K562 (cell line): ENCODE results near the gene EFCAB8. TPM values are rescaled to one million over a fixed set of nuclear protein-coding genes. Genes with fewer than 3 reads are reported as not detected.

Experiments used
- ATAC-seq: fragments of 200-7000 bp; cut with Tn5 transposase; 3 replicates; pipeline ENCODE4 v1.9.1; 2020; ENCODE audit warnings: moderate library complexity
- BruUV-seq: library from RNA; stranded (reverse); fragments of 400-500 nt; replicated peaks from 2 replicates; lab custom pipeline; 2021; lab: Mats Ljungman, UMichigan
- CTCF ChIA-PET: fragments of 300-600 bp; formaldehyde crosslinking; extraction: SDS; loops from one replicate; lab custom pipeline; 2021; ENCODE audit warnings: low intra/inter-chr PET ratio; lab: Yijun Ruan, JAX
- POLR2A ChIA-PET: fragments of 300-600, 350-650 bp; sonication (Branson Sonifier 250); formaldehyde crosslinking; extraction: SDS; loops from one replicate; lab custom pipeline; 2021; ENCODE audit warnings: antibody characterized with exemption, inconsistent platforms; lab: Yijun Ruan, JAX
- DNase-seq, 4 experiments: peaks; one replicate each; pipeline versions ENCODE4 v3.0.0 to v3.0.0-alpha.2; 2011 to 2018; ENCODE audit warnings: low spot score in 3 of 4, mixed read lengths in 3 of 4; ENCODE audit errors: extremely low read depth in 1 of 4
- FAIRE-seq: peaks from 2 replicates; lab custom pipeline; 2011; peaks lifted over from hg19 to GRCh38; lab: Jason Lieb, UNC
- H2AFZ ChIP-seq: 2 replicates; pipeline ENCODE4 v1.6.0; 2011; ENCODE audit warnings: low read depth, low read length, control low read depth, inconsistent platforms
- H3K27ac ChIP-seq: fragments of 200-600 bp; 3 replicates; pipeline ENCODE4 v1.8.0; 2011; ENCODE audit warnings: low read depth, mild to moderate bottlenecking, control low read depth, inconsistent platforms, low read length, moderate library complexity, mixed read lengths; ENCODE audit errors: extremely low read depth
- H3K27me3 ChIP-seq, 2 experiments: fragments of 300-600 bp in 1 of 2; 2 replicates in 1 of 2; 3 replicates in 1 of 2; pipeline versions ENCODE4 v1.6.0 to v1.8.0; 2011; ENCODE audit warnings: inconsistent platforms in 2 of 2, low read length in 2 of 2, mild to moderate bottlenecking in 1 of 2, mixed read lengths in 1 of 2, moderate library complexity in 1 of 2; ENCODE audit not compliant: control insufficient read depth in 2 of 2, insufficient read depth in 2 of 2
- H3K36me3 ChIP-seq: fragments of 300-600 bp; 3 replicates; pipeline ENCODE4 v1.8.0; 2011; ENCODE audit warnings: mild to moderate bottlenecking, low read length, inconsistent platforms; ENCODE audit not compliant: control insufficient read depth, insufficient read depth
- H3K4me1 ChIP-seq, 2 experiments: fragments of 200-600 bp in 1 of 2; replicated peaks in 1 of 2; 2 replicates in 1 of 2; 3 replicates in 1 of 2; pipeline versions ENCODE4 v1.5.1 to v1.8.0; 2011; ENCODE audit warnings: inconsistent platforms in 2 of 2, low read length in 2 of 2, mild to moderate bottlenecking in 1 of 2, mixed read lengths in 1 of 2, moderate library complexity in 1 of 2; ENCODE audit not compliant: control insufficient read depth in 2 of 2, insufficient read depth in 2 of 2
- H3K4me2 ChIP-seq: 2 replicates; pipeline ENCODE4 v1.6.1; 2011; ENCODE audit warnings: low read length, control low read depth, inconsistent platforms, mixed read lengths; ENCODE audit not compliant: insufficient read depth
- H3K4me3 ChIP-seq: fragments of 200-600 bp; sonication (generic), shearing (Covaris generic); 2 replicates; pipeline ENCODE4 v1.5.1; 2016; ENCODE audit warnings: control low read depth, inconsistent platforms
- H3K79me2 ChIP-seq: fragments of 200-600 bp; 3 replicates; pipeline ENCODE4 v1.8.0; 2011; ENCODE audit warnings: low read length, inconsistent platforms; ENCODE audit not compliant: control insufficient read depth, insufficient read depth
- H3K9ac ChIP-seq, 2 experiments: 2 replicates each; pipeline versions ENCODE4 v1.6.0 to v1.6.1; 2011; ENCODE audit warnings: low read depth in 2 of 2, low read length in 2 of 2, control low read depth in 1 of 2, inconsistent platforms in 1 of 2, mild to moderate bottlenecking in 1 of 2, mixed read lengths in 1 of 2; ENCODE audit not compliant: insufficient read depth in 1 of 2
- H3K9me1 ChIP-seq: one replicate; pipeline ENCODE4 v1.6.0; 2011; ENCODE audit warnings: inconsistent platforms, mild to moderate bottlenecking, low read length, moderate library complexity; ENCODE audit not compliant: control insufficient read depth, insufficient read depth
- H3K9me3 ChIP-seq: replicated peaks from 2 replicates; pipeline ENCODE4 v1.5.1; 2011; ENCODE audit warnings: low read depth, low read length, inconsistent platforms; ENCODE audit not compliant: control insufficient read depth, insufficient read depth
- H4K20me1 ChIP-seq: replicated peaks from 2 replicates; pipeline ENCODE4 v1.6.1; 2011; ENCODE audit warnings: low read length, inconsistent platforms, mixed read lengths; ENCODE audit not compliant: control insufficient read depth, insufficient read depth
- BRF2 ChIP-seq: IDR thresholded peaks from 3 replicates; pipeline ENCODE4 v1.6.1; 2011; ENCODE audit warnings: borderline replicate concordance, mild to moderate bottlenecking; ENCODE audit not compliant: insufficient read length, insufficient read depth
- CBX2 ChIP-seq: fragments of 200-600 bp; sonication (generic); IDR thresholded peaks from one replicate; pipeline ENCODE4 v1.6.1; 2012; ENCODE audit warnings: mild to moderate bottlenecking, low read length, inconsistent platforms; ENCODE audit not compliant: insufficient read depth, poor library complexity, severe bottlenecking
- FOSL1 ChIP-seq: fragments of 200-800 bp; sonication (Bioruptor generic); conservative IDR thresholded peaks from 2 replicates; pipeline ENCODE4 v1.6.1; 2016; ENCODE audit warnings: missing genetic modification characterization, missing compliant biosample characterization
- FUS ChIP-seq: fragments of 200-400 bp; formaldehyde crosslinking; optimal IDR thresholded peaks from 2 replicates; pipeline ENCODE3; 2017; ENCODE audit warnings: low read depth, low read length
- MTA2 ChIP-seq: fragments of 450-650 bp; IDR thresholded peaks from 2 replicates; pipeline ENCODE4 v1.6.1; 2016; ENCODE audit warnings: low read depth
- NUFIP1 ChIP-seq: fragments of 450-650 bp; IDR thresholded peaks from 2 replicates; pipeline ENCODE4 v1.6.1; 2018; ENCODE audit not compliant: partially characterized antibody
- ZKSCAN8 ChIP-seq: fragments of 200-800 bp; sonication (Bioruptor generic); IDR thresholded peaks from 2 replicates; pipeline ENCODE4 v1.6.1; 2016; ENCODE audit warnings: missing genetic modification characterization, missing compliant biosample characterization
- ZNF583 ChIP-seq: fragments of 250-450 bp; sonication (Bioruptor Pico); IDR thresholded peaks from 2 replicates; pipeline ENCODE4 v1.4.0; 2020
- ZNF584 ChIP-seq: fragments of 200-800 bp; sonication (Bioruptor generic); IDR thresholded peaks from 2 replicates; pipeline ENCODE4 v1.6.1; 2016; ENCODE audit warnings: low read depth, mild to moderate bottlenecking, missing genetic modification characterization, missing compliant biosample characterization
- WGBS: fragments of 100-300 bp; shearing (Covaris generic); methylation state at CpG from one replicate; pipeline ENCODE4 v1.1.6; 2016; ENCODE audit warnings: low coverage, mixed read lengths; ENCODE audit not compliant: insufficient coverage; ENCODE audit errors: missing lambda C conversion rate; 5-methylcytosine and 5-hydroxymethylcytosine counted together
- in situ Hi-C: fragments of 300-500 bp; cut with MboI; formaldehyde crosslinking; loops from 4 replicates; pipeline ENCODE4 v1.15.0; 2018; ENCODE audit warnings: inconsistent platforms, mixed read lengths
- intact Hi-C: fragments of 100-400 bp; cut with micrococcal nuclease; formaldehyde crosslinking; loops from 2 replicates; pipeline ENCODE4 v1.14.2; 2022
- polyA plus RNA-seq, 8 experiments: library from polyadenylated mRNA; depleted of rRNA in 4 of 8; stranded (reverse) in 5 of 8; unstranded in 3 of 8; fragments of >200 nt; fragmentation: Nextera tagmentation in 2 of 8; fragmentation: Illumina TruSeq in 1 of 8; extraction: Ambion mirVana in 2 of 8; extraction: Trizol in 1 of 8; gene quantifications; 2 replicates each; pipeline versions ENCODE4 v1.2.1 to v1.2.3, GENCODE V29; 2011 to 2014; ENCODE audit warnings: inconsistent platforms in 1 of 8, missing spikeins in 1 of 8
- total RNA-seq, 7 experiments: library from RNA; depleted of rRNA in 6 of 7; stranded (reverse); fragments of >200 nt in 6 of 7; fragmentation: Illumina TruSeq in 2 of 7; extraction: Trizol in 2 of 7; gene quantifications; 2 replicates each; pipeline versions ENCODE4 v1.2.1 to v1.2.3, GENCODE V29; 2011 to 2021; ENCODE audit warnings: low replicate concordance in 1 of 7

The EFCAB8 gene
- total and polyA plus RNA-seq, 9 of the 15 experiments (the other 6 are each of a cell fraction or from before 2014, with no cell fraction given) = 0.03 to 0.18 (median 0.11) TPM; not detected in 6

GRCh38 chr20:32896521-32897280 is 38.0 kb downstream of the EFCAB8 start:
- intact Hi-C loops (no loop called here), in situ Hi-C loops (no loop called here)
- Histone ChIP-seq H4K20me1 (peaks cover 8% of the 10 kb centered on the region), H3K4me3 (no peak overlapping the region), H3K9ac (peak overlapping the region in 1 of 2 experiments; percentile 64; a peak in 1 of 4 replicates), H3K27me3 (peaks cover 28 to 57% of the 10 kb centered on the region in 2 experiments), H3K27ac (no peak overlapping the region), H2AFZ (no peak overlapping the region), H3K79me2 (no peaks in the 10 kb centered on the region), H3K36me3 (no peaks in the 10 kb centered on the region), H3K4me1 (peaks cover 0 to 10% of the 10 kb centered on the region in 2 experiments; a peak in 2 of 5 replicates), H3K9me3 (no peaks in the 10 kb centered on the region), H3K9me1 (no peaks in the 10 kb centered on the region), H3K4me2 (no peak overlapping the region)
- POLR2A ChIA-PET = interaction anchor here (0.7 to 0.9 kb wide), 2 partner anchors 12 to 121 kb away, joined by 3 to 4 read pairs; no protein-coding TSS in a partner anchor
- CTCF ChIA-PET = no interaction called here
- no TSS peak for BruUV-seq
- no peak for FAIRE-seq
- DNase-seq = no peak
- no peak for ATAC-seq
- 5% methylated on average over 18 of the region's 18 CpGs for WGBS
- TF ChIP-seq NUFIP1 (no peak), CBX2 (no peak), FUS (no peak), ZNF584 (no peak), MTA2 (no peak), ZNF583 (no peak), BRF2 (no peak), FOSL1 (no peak), ZKSCAN8 (CRISPR knock-in tag) (no peak)
- TF ChIP-seq, all 486 proteins: peak for 0
